Peyer's patch (tissue), 4 donors: ENCODE results near the gene TGFBR3L. TPM values are rescaled to one million over a fixed set of nuclear protein-coding genes. Genes with fewer than 3 reads are reported as not detected.

Source experiments
- DNase-seq, 3 donors: peaks; one replicate each; pipeline ENCODE4 v3.0.0-alpha.2; 2017 to 2019
- H3K27ac ChIP-seq, 4 donors: fragments of 200-600 bp; sonication (generic); one replicate each; pipeline ENCODE4 v1.5.1; 2016 to 2019
- H3K27me3 ChIP-seq, 2 donors: fragments of 200-600 bp; sonication (generic); one replicate each; pipeline ENCODE4 v1.5.1; 2019
- H3K36me3 ChIP-seq, 3 donors: fragments of 200-600 bp; sonication (generic); one replicate each; pipeline ENCODE4 v1.5.1; 2016 to 2019
- H3K4me1 ChIP-seq, 4 donors: fragments of 200-600 bp; sonication (generic); one replicate each; pipeline ENCODE4 v1.5.1; 2016 to 2019
- H3K4me3 ChIP-seq, 4 donors: fragments of 200-600 bp; sonication (generic); 1 replicate in 3 of 4; 2 replicates in 1 of 4; pipeline ENCODE4 v1.5.1; 2016 to 2019; ENCODE audit warnings: mild to moderate bottlenecking in 1 of 4
- H3K9me3 ChIP-seq, 4 donors: fragments of 200-600 bp; sonication (generic); one replicate each; pipeline ENCODE4 v1.5.1; 2016 to 2019; ENCODE audit warnings: mild to moderate bottlenecking in 1 of 4
- POLR2A ChIP-seq, 2 donors: fragments of 450-650 bp; IDR thresholded peaks; one replicate each; pipeline ENCODE4 v1.5.1; 2017; ENCODE audit warnings: antibody characterized with exemption in 2 of 2, mild to moderate bottlenecking in 2 of 2, moderate library complexity in 2 of 2
- total RNA-seq, 4 donors: library from RNA; depleted of rRNA; stranded (reverse); fragments of >200 nt; gene quantifications; one replicate each; pipeline ENCODE4 v1.1.0, GENCODE V29; 2016
- TF ChIP-seq, protein P1 (sequence below), 6 experiments: fragments of 450-650 bp in 4 of 6; fragments of 200-600 bp in 2 of 6; sonication (generic) in 1 of 6; IDR thresholded peaks; one replicate each; pipeline ENCODE4 v1.5.1; 2017 to 2019; ENCODE audit warnings: antibody characterized with exemption in 6 of 6, mild to moderate bottlenecking in 3 of 6, moderate library complexity in 1 of 6

TGFBR3L gene
- total RNA-seq, 4 donors from 2014 or later, result not detected

DNA sequence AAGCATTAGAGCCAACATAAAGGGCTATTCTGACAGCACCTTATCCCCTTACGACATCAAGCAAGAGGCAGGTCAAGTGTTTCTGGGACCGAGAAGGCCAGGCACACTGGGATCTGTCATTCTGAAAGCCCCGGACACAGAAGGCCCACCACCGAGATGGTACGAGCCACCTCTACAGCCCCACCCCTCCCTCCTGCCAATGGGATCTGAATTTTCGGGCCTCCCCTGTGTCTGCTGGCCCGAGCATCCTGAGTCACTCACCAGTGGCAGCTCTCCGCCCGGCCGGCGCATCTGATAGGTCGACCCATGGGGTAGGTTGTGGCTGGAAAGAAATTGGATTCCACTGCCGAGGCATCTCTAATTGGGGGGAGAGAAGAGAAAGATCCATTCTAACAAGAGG lies 26.2 kb downstream of the TGFBR3L start:
- Histone ChIP-seq H3K36me3 (peaks cover 0 to 48% (median 0%) of the 10 kb centered on the region in 3 donors), H3K9me3 (peaks cover 0 to 3% (median 0%) of the 10 kb centered on the region in 4 donors), H3K4me1 (peaks cover 0 to 14% (median 5%) of the 10 kb centered on the region in 4 donors), H3K27ac (no peak overlapping the region), H3K4me3 (no peak overlapping the region), H3K27me3 (no peaks in the 10 kb centered on the region)
- DNase-seq, result no peak
- TF ChIP-seq, protein P1, sequence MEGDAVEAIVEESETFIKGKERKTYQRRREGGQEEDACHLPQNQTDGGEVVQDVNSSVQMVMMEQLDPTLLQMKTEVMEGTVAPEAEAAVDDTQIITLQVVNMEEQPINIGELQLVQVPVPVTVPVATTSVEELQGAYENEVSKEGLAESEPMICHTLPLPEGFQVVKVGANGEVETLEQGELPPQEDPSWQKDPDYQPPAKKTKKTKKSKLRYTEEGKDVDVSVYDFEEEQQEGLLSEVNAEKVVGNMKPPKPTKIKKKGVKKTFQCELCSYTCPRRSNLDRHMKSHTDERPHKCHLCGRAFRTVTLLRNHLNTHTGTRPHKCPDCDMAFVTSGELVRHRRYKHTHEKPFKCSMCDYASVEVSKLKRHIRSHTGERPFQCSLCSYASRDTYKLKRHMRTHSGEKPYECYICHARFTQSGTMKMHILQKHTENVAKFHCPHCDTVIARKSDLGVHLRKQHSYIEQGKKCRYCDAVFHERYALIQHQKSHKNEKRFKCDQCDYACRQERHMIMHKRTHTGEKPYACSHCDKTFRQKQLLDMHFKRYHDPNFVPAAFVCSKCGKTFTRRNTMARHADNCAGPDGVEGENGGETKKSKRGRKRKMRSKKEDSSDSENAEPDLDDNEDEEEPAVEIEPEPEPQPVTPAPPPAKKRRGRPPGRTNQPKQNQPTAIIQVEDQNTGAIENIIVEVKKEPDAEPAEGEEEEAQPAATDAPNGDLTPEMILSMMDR (IDR thresholded peaks at IDR 0.05), result no peak
- no peak for TF ChIP-seq POLR2A (IDR thresholded peaks at IDR 0.05)

DNA sequence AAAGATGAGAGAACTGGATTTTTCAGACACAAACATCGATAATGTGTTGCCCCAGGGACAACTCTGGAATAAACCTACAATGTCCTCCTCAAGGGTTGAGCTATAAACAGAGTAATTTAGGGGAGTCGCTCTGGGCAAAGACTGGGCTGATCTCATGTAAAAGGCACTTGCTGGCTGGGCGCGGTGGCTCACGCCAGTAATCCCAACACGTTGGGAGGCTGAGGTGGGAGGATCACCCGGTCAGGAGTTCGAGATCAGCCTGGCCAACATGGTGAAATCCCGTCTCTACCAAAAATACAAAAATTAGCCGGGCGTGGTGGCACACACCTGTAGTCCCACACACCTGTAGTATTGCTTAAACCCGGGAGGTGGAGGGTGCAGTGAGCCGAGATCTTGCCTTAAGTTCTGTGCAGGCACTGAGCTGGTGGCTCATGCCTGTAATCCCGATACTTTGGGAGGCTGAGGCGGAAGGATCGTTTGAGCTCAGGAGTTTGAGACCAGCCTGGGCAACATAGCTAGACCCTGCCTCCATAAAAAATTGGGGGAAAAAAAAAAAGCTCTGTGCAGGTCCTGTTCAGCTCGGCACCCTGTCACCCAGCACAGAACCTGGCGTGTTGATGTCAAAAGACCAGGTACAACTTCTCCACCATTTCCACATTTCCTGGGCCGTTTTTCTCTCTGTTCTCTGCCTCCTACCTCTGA lies 27.4 kb downstream of the TGFBR3L start:
- Histone ChIP-seq H3K27ac (no peak overlapping the region), H3K27me3 (no peaks in the 10 kb centered on the region), H3K4me3 (peak overlapping the region in 2 of 4 donors; percentile 61 to 92)

DNA sequence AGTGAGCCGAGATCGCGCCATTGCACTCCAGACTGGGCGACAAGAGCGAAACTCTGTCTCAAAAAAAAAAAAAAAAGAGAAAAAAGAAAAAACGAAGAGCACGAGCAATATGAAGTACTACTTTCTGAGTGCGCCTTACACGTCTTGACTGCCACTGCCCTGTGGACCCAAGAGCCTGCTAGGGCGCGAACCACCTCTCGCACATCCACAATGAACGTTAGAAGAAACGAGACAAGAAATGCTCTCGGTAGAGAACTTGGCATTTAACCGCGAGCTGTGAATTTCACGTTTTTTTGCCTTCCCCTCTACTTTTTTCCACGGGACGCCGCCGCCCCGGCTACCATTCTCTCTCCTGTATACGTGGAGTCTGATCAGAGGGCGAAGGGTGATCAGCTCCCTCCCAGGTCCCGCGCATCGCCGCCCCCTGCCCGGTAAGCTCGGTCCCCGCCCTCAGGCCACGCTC lies 28.4 kb downstream of the TGFBR3L start:
- Histone ChIP-seq H3K27me3 (no peaks in the 10 kb centered on the region), H3K4me3 (peak overlapping the region; percentile 61 to 92 (median 70)), H3K9me3 (peaks cover 0 to 3% (median 0%) of the 10 kb centered on the region in 4 donors), H3K4me1 (peaks cover 0 to 14% (median 5%) of the 10 kb centered on the region in 4 donors), H3K36me3 (peaks cover 0 to 27% (median 0%) of the 10 kb centered on the region in 3 donors), H3K27ac (peak overlapping the region; percentile 89 to 98 (median 94))
- DNase-seq, result no peak
- no peak for TF ChIP-seq POLR2A (IDR thresholded peaks at IDR 0.05)
- TF ChIP-seq, protein P1 (IDR thresholded peaks at IDR 0.05), result no peak

More for the DNA sequence above, 27.4 kb downstream of the TGFBR3L start:
- no peak for TF ChIP-seq POLR2A (IDR thresholded peaks at IDR 0.05)
- TF ChIP-seq, protein P1 (IDR thresholded peaks at IDR 0.05), result no peak
- no peak for DNase-seq
- Histone ChIP-seq H3K4me1 (peaks cover 0 to 14% (median 5%) of the 10 kb centered on the region in 4 donors), H3K9me3 (peaks cover 0 to 3% (median 0%) of the 10 kb centered on the region in 4 donors), H3K36me3 (peaks cover 0 to 36% (median 0%) of the 10 kb centered on the region in 3 donors)

DNA sequence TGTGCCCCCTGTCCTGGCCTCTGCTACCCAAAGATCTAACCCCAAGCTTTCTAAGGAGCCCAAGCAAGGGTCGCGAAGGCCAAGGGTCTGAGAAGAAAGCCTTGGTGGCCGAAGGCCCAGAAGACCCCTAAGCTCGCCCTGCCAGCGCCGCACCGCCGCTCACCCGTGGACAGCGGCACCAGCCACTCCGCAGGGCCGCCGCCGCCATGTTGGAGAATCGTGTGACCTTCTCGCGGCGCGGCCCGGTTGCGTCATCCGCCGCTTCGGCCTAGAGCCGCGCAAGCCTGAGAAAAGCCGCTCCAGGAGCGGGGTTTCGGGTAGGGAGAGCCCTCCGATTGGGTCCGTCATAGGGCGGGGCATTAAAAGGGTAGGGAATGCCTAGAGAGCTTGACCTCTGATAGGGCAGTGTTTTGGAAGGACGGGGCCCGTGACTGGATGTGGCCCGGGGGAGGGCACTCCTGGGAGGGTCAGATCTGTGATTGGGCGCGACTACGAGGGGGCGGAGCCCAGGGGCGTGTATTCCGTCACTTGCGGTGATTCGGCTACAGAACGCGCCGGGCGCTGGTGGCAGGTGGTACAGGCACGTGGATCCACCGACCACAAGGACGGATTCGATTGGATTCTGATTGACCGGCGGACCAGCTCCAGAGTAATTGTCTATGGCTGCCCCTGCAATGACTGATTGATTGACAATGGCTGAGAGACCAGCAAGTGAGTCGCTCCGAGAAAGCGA lies 29.0 kb downstream of the TGFBR3L start, which contains the start of gene TIMM44:
Gene TIMM44 (minus strand): TSS at position 223 of the 733 bp plus-strand sequence. CDS start 15 bp downstream, at position 208.
- Histone ChIP-seq H3K4me3 (peak within 1 kb of the TSS; percentile 65 to 92 (median 72)), H3K36me3 (peaks cover 0 to 22% (median 0%) of the 10 kb centered on the region in 3 donors), H3K4me1 (peaks cover 0 to 14% (median 5%) of the 10 kb centered on the region in 4 donors), H3K9me3 (peaks cover 0 to 3% (median 0%) of the 10 kb centered on the region in 4 donors), H3K27me3 (no peaks in the 10 kb centered on the region), H3K27ac (peak within 1 kb of the TSS; percentile 89 to 98 (median 94))
- peak; percentile 98 to 99 (median 99) for DNase-seq
- peak; percentile 41 to 61 for TF ChIP-seq POLR2A (IDR thresholded peaks at IDR 0.05)
- TF ChIP-seq, protein P1 (IDR thresholded peaks at IDR 0.05), result no peak

DNA sequence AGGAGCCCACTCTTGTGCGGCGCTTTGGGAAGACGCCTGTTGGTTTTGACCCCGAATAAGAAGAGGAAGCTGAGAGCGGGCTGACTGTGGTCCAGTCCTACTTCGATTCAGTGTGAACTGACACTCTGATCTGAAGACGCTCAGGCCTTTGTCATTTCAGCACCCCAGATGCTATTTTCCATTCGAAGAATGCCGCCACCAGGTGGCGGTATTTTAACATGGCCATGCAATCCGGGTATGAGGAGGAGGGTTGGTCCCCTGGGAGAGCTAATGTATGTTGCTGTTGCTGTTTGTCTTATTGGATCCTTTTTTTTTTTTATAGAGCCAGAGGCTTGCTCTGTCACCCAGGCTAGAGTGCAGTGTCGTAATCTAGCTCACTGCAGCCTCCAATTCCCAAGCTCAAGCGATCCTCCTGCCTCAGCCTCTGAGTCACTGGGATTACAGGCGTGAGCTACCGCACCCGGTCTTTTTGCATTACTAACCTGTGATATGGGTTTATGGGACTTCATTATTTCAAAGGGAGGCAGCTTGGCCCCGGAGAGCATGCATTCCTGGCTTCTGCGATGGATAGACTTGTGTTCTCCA lies 29.6 kb downstream of the TGFBR3L start:
- Histone ChIP-seq H3K4me1 (peaks cover 0 to 14% (median 5%) of the 10 kb centered on the region in 4 donors), H3K9me3 (peaks cover 0 to 3% (median 0%) of the 10 kb centered on the region in 4 donors), H3K27me3 (no peaks in the 10 kb centered on the region), H3K27ac (peak overlapping the region; percentile 89 to 98 (median 94)), H3K36me3 (peaks cover 0 to 15% (median 0%) of the 10 kb centered on the region in 3 donors), H3K4me3 (peak overlapping the region; percentile 65 to 92 (median 72))
- no peak for TF ChIP-seq POLR2A (IDR thresholded peaks at IDR 0.05)
- TF ChIP-seq, protein P1 (IDR thresholded peaks at IDR 0.05), result peak; percentile 80 to 89 (median 86)
- peak; percentile 89 to 96 (median 92) for DNase-seq
